ENCODE data around the gene RPA3. TPM values are rescaled to one million over a fixed set of nuclear protein-coding genes. Genes with fewer than 3 reads are reported as not detected.

Gene RPA3
- polyA plus RNA-seq, 1 donor (not counting 4 experiments of a cell fraction or from before 2014, with no cell fraction given): 51.1 TPM

DNA sequence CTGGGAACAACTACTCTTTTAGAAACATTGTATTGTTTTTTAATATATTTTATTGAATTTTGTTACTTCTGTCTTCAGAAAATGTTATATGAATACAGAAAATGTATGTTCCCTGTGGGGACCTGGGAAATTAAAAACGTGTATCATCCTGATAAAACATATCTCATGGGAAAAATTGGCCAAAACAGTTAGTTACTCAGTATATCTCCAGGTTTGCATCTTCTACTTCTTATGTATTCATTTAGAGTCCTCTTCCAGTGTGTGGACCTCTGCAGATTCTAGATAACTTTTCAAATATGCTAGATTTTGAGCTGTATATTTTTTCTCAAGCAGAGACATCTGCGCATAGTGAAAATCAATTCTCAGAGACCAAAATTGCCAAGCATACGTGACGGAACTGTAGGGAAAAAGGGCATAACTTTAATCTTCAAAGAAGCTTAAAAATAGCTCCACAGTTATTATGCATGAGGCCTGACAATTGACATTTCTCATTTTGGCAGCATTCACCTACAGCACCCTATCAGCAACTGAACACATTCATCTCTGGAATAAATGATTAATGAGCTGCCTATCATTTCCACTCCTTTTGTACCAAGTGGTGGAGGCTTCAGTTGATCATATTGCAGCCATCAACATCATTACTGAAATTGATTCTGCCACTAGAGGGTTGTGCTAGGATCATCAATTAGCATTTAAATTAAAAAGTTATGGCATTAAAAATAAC is 104.2 kb downstream of the RPA3 start:
- TF ChIP-seq, protein P1, sequence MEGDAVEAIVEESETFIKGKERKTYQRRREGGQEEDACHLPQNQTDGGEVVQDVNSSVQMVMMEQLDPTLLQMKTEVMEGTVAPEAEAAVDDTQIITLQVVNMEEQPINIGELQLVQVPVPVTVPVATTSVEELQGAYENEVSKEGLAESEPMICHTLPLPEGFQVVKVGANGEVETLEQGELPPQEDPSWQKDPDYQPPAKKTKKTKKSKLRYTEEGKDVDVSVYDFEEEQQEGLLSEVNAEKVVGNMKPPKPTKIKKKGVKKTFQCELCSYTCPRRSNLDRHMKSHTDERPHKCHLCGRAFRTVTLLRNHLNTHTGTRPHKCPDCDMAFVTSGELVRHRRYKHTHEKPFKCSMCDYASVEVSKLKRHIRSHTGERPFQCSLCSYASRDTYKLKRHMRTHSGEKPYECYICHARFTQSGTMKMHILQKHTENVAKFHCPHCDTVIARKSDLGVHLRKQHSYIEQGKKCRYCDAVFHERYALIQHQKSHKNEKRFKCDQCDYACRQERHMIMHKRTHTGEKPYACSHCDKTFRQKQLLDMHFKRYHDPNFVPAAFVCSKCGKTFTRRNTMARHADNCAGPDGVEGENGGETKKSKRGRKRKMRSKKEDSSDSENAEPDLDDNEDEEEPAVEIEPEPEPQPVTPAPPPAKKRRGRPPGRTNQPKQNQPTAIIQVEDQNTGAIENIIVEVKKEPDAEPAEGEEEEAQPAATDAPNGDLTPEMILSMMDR (optimal IDR thresholded peaks at IDR 0.05 in 1 of 3, IDR thresholded peaks at IDR 0.05 in 1 of 3, conservative IDR thresholded peaks at IDR 0.05 in 1 of 3; ENCODE audit: extremely low read depth in 1 of 3, insufficient read depth in 2 of 3, low read length in 3 of 3): no peak
- TF ChIP-seq EZH2 (IDR thresholded peaks at IDR 0.05; ENCODE audit: low read length): no peak
- H3K4me2 ChIP-seq (ENCODE audit: control insufficient read depth, extremely low read depth, insufficient read depth, low read depth, low read length): no peak overlapping the region
- H3K9me3 ChIP-seq (ENCODE audit: control insufficient read depth, low read depth, low read length): no peaks in the 10 kb centered on the region
- H3K79me2 ChIP-seq (ENCODE audit: control insufficient read depth, insufficient read depth, low read length): no peaks in the 10 kb centered on the region
- no peaks in the 10 kb centered on the region for H3K36me3 ChIP-seq (ENCODE audit: control insufficient read depth in 2 of 2, extremely low read depth in 1 of 2, insufficient read depth in 2 of 2, low read length in 2 of 2)
- no peaks in the 10 kb centered on the region for H3K9me1 ChIP-seq (ENCODE audit: control insufficient read depth, extremely low read depth, insufficient read depth, low read length)
- H4K20me1 ChIP-seq (ENCODE audit: control insufficient read depth, extremely low read depth, insufficient read depth, low read length): no peaks in the 10 kb centered on the region
- H3K27ac ChIP-seq (ENCODE audit: control insufficient read depth, insufficient read depth, low read length): no peak overlapping the region
- DNase-seq (ENCODE audit: low read depth, low spot score) (no peak), FAIRE-seq (no peak)
- H3K27me3 ChIP-seq (ENCODE audit: control insufficient read depth, extremely low read depth, insufficient read depth, low read length): no peaks in the 10 kb centered on the region
- H3K9ac ChIP-seq (ENCODE audit: control insufficient read depth, extremely low read depth, insufficient read depth, low read length): no peak overlapping the region
- no peak overlapping the region for H3K4me3 ChIP-seq (ENCODE audit: control insufficient read depth in 2 of 3, extremely low read depth in 1 of 3, insufficient read depth in 2 of 3, low read depth in 1 of 3, low read length in 3 of 3)
- no peaks in the 10 kb centered on the region for H3K4me1 ChIP-seq (ENCODE audit: control insufficient read depth, extremely low read depth, insufficient read depth, low read length)
- dilution Hi-C loops (cut with MboI; ENCODE audit: extremely low pct_ligation_motif_present, low sequenced_read_pairs): no loop called here
- H2AFZ ChIP-seq (ENCODE audit: control insufficient read depth, low read length): no peak overlapping the region

DNA sequence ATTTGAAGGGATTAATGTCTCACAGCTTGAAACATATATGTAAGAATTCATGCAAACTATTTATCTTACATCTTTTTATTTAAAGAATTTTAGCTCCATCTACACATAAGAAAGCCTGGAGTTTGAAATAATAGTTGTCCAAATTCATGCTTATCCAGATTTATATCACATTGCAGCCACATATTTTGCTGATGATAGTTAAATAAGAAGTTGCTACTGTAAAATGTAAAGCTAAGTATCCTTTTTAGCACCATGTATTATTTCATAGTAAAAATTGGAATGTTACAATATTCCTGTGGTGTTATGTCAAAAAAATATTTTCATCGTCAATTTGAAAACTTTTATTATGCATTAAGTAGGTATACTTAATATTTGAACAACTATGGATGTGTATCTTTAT is 105.2 kb downstream of the RPA3 start:
- dilution Hi-C loops (cut with MboI; ENCODE audit: extremely low pct_ligation_motif_present, low sequenced_read_pairs): no loop called here

More for the DNA sequence above, 105.2 kb downstream of the RPA3 start:
- H3K4me3 ChIP-seq (ENCODE audit: control insufficient read depth in 2 of 3, extremely low read depth in 1 of 3, insufficient read depth in 2 of 3, low read depth in 1 of 3, low read length in 3 of 3): no peak overlapping the region
- no peak overlapping the region for H2AFZ ChIP-seq (ENCODE audit: control insufficient read depth, low read length)
- no peaks in the 10 kb centered on the region for H3K4me1 ChIP-seq (ENCODE audit: control insufficient read depth, extremely low read depth, insufficient read depth, low read length)
- no peaks in the 10 kb centered on the region for H3K9me1 ChIP-seq (ENCODE audit: control insufficient read depth, extremely low read depth, insufficient read depth, low read length)
- TF ChIP-seq, protein P1 (optimal IDR thresholded peaks at IDR 0.05 in 1 of 3, IDR thresholded peaks at IDR 0.05 in 1 of 3, conservative IDR thresholded peaks at IDR 0.05 in 1 of 3; ENCODE audit: extremely low read depth in 1 of 3, insufficient read depth in 2 of 3, low read length in 3 of 3): no peak
- TF ChIP-seq EZH2 (IDR thresholded peaks at IDR 0.05; ENCODE audit: low read length): no peak
- no peak overlapping the region for H3K9ac ChIP-seq (ENCODE audit: control insufficient read depth, extremely low read depth, insufficient read depth, low read length)
- H3K79me2 ChIP-seq (ENCODE audit: control insufficient read depth, insufficient read depth, low read length): no peaks in the 10 kb centered on the region
- no peaks in the 10 kb centered on the region for H4K20me1 ChIP-seq (ENCODE audit: control insufficient read depth, extremely low read depth, insufficient read depth, low read length)
- H3K27ac ChIP-seq (ENCODE audit: control insufficient read depth, insufficient read depth, low read length): no peak overlapping the region
- no peak overlapping the region for H3K4me2 ChIP-seq (ENCODE audit: control insufficient read depth, extremely low read depth, insufficient read depth, low read depth, low read length)
- no peaks in the 10 kb centered on the region for H3K36me3 ChIP-seq (ENCODE audit: control insufficient read depth in 2 of 2, extremely low read depth in 1 of 2, insufficient read depth in 2 of 2, low read length in 2 of 2)
- H3K27me3 ChIP-seq (ENCODE audit: control insufficient read depth, extremely low read depth, insufficient read depth, low read length): no peaks in the 10 kb centered on the region
- FAIRE-seq (no peak), DNase-seq (ENCODE audit: low read depth, low spot score) (no peak)
- H3K9me3 ChIP-seq (ENCODE audit: control insufficient read depth, low read depth, low read length): no peaks in the 10 kb centered on the region
